Smooth muscle cell (in vitro differentiated cells): ENCODE results near the gene SRSF2. TPM values are rescaled to one million over a fixed set of nuclear protein-coding genes. Genes with fewer than 3 reads are reported as not detected.
"Not testable (repeated sequence)": the region's sequence is repeated elsewhere in the genome, so short reads cannot be mapped to it uniquely, and the experiment has no call there.

Source experiments
- DNase-seq: peaks from one replicate; lab custom pipeline; 2025; ENCODE audit not compliant: unreplicated experiment; lab: John Stamatoyannopoulos, UW
- H2AFZ ChIP-seq: fragments of 200-600 bp; sonication (generic); 2 replicates; pipeline ENCODE4 v1.6.0; 2016; ENCODE audit warnings: antibody characterized with exemption, low read depth, mild to moderate bottlenecking
- H3F3A ChIP-seq: fragments of 200-600 bp; sonication (generic); 2 replicates; pipeline ENCODE4 v1.6.0; 2017; ENCODE audit warnings: antibody characterized with exemption, low read depth
- H3K27ac ChIP-seq: fragments of 200-600 bp; sonication (generic); 2 replicates; pipeline ENCODE4 v1.5.1; 2016; ENCODE audit warnings: low read depth, mild to moderate bottlenecking
- H3K27me3 ChIP-seq: fragments of 200-600 bp; sonication (generic); 2 replicates; pipeline ENCODE4 v1.6.1; 2016; ENCODE audit warnings: low read depth, mild to moderate bottlenecking
- H3K36me3 ChIP-seq: fragments of 200-600 bp; sonication (generic); 2 replicates; pipeline ENCODE4 v1.5.1; 2016; ENCODE audit warnings: low read depth
- H3K4me1 ChIP-seq: fragments of 200-600 bp; sonication (generic); 2 replicates; pipeline ENCODE4 v1.5.1; 2016; ENCODE audit warnings: low read depth
- H3K4me2 ChIP-seq: fragments of 200-600 bp; sonication (generic); 2 replicates; pipeline ENCODE4 v1.6.0; 2016; ENCODE audit warnings: mild to moderate bottlenecking
- H3K4me3 ChIP-seq: fragments of 200-600 bp; sonication (generic); 2 replicates; pipeline ENCODE4 v1.5.1; 2016; ENCODE audit warnings: mild to moderate bottlenecking
- H3K79me2 ChIP-seq: fragments of 200-600 bp; sonication (generic); 2 replicates; pipeline ENCODE4 v1.6.0; 2016; ENCODE audit warnings: low read depth, mild to moderate bottlenecking
- H3K9ac ChIP-seq: fragments of 200-600 bp; sonication (generic); 2 replicates; pipeline ENCODE4 v1.6.0; 2016; ENCODE audit warnings: low read depth
- H3K9me3 ChIP-seq: fragments of 200-600 bp; sonication (generic); replicated peaks from 2 replicates; pipeline ENCODE4 v1.5.1; 2016; ENCODE audit warnings: low read depth
- H4K20me1 ChIP-seq: fragments of 200-600 bp; sonication (generic); 2 replicates; pipeline ENCODE4 v1.6.0; 2016; ENCODE audit warnings: low read depth
- WGBS: methylation state at CpG from one replicate; pipeline ENCODE4 v1.1.7; 2016; ENCODE audit warnings: low lambda C conversion rate; 5-methylcytosine and 5-hydroxymethylcytosine counted together
- polyA plus RNA-seq: library from polyadenylated mRNA; unstranded; fragments of >200 nt; fragmentation: Nextera tagmentation; extraction: Ambion mirVana; gene quantifications from 2 replicates; pipeline ENCODE4 v1.2.1, GENCODE V29; 2016
- total RNA-seq: library from RNA; depleted of rRNA; stranded (reverse); fragments of >200 nt; gene quantifications from 2 replicates; pipeline ENCODE4 v1.2.3, GENCODE V29; 2014
- TF ChIP-seq, protein P1 (sequence below): fragments of 200-600 bp; sonication (generic); IDR thresholded peaks from 2 replicates; pipeline ENCODE4 v1.5.1; 2017; ENCODE audit warnings: borderline replicate concordance, mild to moderate bottlenecking, antibody characterized with exemption; ENCODE audit not compliant: insufficient read depth, poor library complexity, severe bottlenecking

Gene SRSF2
- total and polyA plus RNA-seq, 2 experiments from 2014 or later, result 109 to 166 TPM

DNA sequence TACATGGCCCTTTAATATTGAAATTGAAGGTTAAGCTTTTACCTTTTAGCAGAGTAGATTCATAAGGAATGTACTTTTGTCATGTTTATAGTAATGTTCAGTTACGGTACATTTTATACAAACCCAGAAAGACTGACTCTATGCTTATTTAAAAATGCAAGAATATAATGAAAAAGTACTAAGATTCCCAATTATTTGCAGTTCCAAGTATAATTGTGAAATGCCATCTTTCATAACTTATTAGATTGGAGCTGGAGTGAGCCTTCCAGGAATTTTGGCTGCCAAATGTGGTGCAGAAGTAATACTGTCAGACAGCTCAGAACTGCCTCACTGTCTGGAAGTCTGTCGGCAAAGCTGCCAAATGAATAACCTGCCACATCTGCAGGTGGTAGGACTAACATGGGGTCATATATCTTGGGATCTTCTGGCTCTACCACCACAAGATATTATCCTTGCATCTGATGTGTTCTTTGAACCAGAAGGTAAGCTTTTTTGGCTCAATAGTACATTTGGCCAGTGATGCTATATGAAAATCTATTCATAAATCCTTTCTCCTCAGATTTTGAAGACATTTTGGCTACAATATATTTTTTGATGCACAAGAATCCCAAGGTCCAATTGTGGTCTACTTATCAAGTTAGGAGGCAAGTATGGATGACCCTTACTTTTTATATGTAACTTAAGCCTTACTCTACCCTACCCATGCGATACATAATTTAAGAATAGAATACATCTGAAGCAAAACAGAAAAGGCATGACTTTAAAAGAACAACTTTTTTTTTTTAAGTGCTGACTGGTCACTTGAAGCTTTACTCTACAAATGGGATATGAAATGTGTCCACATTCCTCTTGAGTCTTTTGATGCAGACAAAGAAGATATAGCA lies 4.2 kb downstream of the SRSF2 start:
- Histone ChIP-seq H3K9ac (no peak overlapping the region), H3K4me3 (no peak overlapping the region), H3K4me2 (no peak overlapping the region), H3K79me2 (peaks cover 71% of the 10 kb centered on the region), H3K27ac (peak overlapping the region; percentile 96), H3K9me3 (no peaks in the 10 kb centered on the region), H3K4me1 (peaks cover 21% of the 10 kb centered on the region), H3F3A (peaks cover 36% of the 10 kb centered on the region), H4K20me1 (peaks cover 57% of the 10 kb centered on the region), H3K27me3 (no peaks in the 10 kb centered on the region), H3K36me3 (no peaks in the 10 kb centered on the region), H2AFZ (no peak overlapping the region)
- 79% methylated on average over 3 of the region's 3 CpGs for WGBS
- no peak for DNase-seq
- TF ChIP-seq, protein P1, sequence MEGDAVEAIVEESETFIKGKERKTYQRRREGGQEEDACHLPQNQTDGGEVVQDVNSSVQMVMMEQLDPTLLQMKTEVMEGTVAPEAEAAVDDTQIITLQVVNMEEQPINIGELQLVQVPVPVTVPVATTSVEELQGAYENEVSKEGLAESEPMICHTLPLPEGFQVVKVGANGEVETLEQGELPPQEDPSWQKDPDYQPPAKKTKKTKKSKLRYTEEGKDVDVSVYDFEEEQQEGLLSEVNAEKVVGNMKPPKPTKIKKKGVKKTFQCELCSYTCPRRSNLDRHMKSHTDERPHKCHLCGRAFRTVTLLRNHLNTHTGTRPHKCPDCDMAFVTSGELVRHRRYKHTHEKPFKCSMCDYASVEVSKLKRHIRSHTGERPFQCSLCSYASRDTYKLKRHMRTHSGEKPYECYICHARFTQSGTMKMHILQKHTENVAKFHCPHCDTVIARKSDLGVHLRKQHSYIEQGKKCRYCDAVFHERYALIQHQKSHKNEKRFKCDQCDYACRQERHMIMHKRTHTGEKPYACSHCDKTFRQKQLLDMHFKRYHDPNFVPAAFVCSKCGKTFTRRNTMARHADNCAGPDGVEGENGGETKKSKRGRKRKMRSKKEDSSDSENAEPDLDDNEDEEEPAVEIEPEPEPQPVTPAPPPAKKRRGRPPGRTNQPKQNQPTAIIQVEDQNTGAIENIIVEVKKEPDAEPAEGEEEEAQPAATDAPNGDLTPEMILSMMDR, result no peak

DNA sequence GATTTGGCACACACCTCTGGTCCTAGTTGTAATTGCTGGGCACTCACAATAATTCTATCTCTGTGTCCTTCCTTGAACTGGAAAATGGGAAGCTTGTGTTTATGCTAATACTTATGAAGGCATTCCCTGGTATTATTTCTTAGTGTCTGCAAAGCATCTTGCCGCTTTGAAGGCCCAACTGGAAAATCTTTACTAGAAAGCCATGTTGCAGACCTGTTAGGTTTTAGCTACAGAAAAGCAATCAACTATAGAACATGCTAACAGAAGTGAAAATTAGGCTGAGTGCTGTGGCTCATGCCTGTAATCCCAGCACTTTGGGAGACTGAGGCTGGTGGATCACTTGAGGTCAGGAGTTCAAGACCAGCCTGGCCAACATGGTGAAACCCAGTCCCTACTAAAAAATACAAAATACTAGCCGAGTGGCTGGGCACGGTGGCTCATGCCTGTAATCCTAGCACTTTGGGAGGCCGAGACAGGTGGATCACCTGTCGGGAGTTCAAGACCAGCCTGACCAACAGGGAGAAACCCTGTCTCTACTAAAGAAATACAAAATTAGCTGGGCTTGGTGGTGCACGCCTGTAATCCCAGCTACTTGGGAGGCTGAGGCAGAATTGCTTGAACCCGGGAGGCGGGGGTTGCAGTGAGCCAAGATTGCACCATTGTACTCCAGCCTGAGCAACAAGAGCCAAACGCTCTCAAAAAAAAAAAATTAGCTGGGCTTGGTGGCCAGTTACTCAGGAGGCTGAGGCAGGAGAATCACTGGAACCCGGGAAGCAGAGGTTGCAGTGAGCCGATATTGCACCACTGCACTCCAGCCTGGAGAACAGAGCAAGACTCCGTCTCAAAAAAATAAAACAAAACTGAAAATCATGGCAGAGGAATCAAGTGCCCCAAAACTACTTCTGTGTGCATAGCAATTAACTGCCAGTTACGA lies 5.1 kb downstream of the SRSF2 start:
- H3K79me2 ChIP-seq, result peaks cover 80% of the 10 kb centered on the region
- H3K27ac ChIP-seq, result peak overlapping the region; percentile 9
- peaks cover 65% of the 10 kb centered on the region for H4K20me1 ChIP-seq
- not testable (repeated sequence) for H3K9ac ChIP-seq, H3K27me3 ChIP-seq, H3K9me3 ChIP-seq, H3K4me3 ChIP-seq, H3K36me3 ChIP-seq, H3K4me2 ChIP-seq, DNase-seq, H2AFZ ChIP-seq
- peaks cover 44% of the 10 kb centered on the region for H3F3A ChIP-seq
- 93% methylated on average over 13 of the region's 13 CpGs for WGBS
- peaks cover 29% of the 10 kb centered on the region for H3K4me1 ChIP-seq

DNA sequence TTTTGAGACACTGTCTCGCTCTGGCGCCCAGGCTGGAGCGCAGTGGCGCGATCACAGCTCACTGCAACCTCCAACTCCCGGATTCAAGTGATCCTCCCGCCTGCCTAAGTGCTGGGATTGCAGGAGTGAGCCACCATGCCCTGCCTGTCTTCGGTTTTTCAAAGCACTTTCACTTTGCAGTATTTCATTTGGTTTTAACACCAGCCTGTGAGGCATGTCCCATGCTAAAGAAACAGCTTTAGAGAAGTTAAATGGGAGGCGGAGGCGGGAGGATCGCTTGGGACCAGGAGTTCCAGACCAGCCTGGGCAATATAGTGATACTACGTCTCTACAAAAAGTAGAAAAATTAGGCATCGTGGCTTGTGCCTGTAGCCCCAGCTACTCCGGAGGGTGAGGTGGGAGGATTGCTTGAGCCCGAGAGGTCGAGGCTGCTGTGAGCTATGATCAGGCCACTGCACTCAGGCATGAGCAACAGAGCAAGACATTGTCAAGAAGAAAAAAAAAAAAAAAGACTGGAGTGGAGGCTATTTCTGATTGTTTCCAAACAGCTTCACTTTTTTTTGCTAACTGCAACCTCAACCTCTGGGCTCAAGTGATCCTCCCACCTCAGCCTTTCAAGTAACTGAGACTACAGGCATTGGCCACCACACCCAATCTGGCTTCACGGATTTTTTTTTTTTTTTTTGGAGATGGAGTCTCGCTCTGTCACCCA lies 9.2 kb downstream of the SRSF2 start:
- WGBS, result 76% methylated on average over 18 of the region's 18 CpGs
- Histone ChIP-seq H3K4me1 (peaks cover 8% of the 10 kb centered on the region), H3K27ac (peak overlapping the region; percentile 97), H3K4me2 (peak overlapping the region; percentile 97), H2AFZ (no peak overlapping the region), H3K36me3 (no peaks in the 10 kb centered on the region), H4K20me1 (peaks cover 60% of the 10 kb centered on the region), H3K9me3 (no peaks in the 10 kb centered on the region), H3K9ac (peak overlapping the region; percentile 92), H3K27me3 (no peaks in the 10 kb centered on the region), H3K79me2 (peaks cover 76% of the 10 kb centered on the region), H3F3A (peaks cover 17% of the 10 kb centered on the region), H3K4me3 (peak overlapping the region; percentile 89)
- TF ChIP-seq, protein P1, result no peak
- no peak for DNase-seq
